ENCODE measurements around the gene SRGAP1. TPM values are rescaled to one million over a fixed set of nuclear protein-coding genes. Genes with fewer than 3 reads are reported as not detected.

Gene SRGAP1
- total RNA-seq (1 to 10 TPM; 1.2 to 2.7 (median 2.1) TPM), polyA plus RNA-seq (1 to 10 TPM in 1 of 3 donors, under 1 TPM in 2; 0.23 to 5.1 (median 0.48) TPM)
- long read RNA-seq, donor 1 = 0 reads
- long read RNA-seq, donor 2, partial matches to known transcripts = 2 of 3 reads
- long read RNA-seq, donor 2, other reads (novel, unspliced or antisense) = 1 of 3 reads

GRCh38 chr12:63844391-63845341 is at the start of gene SRGAP1:
Gene SRGAP1, plus strand, starts transcription at chr12:63844700. Its CDS starts 117 bp downstream, at chr12:63844817.
- H3K27me3 ChIP-seq (ENCODE audit: insufficient read depth in 3 of 3, low read length in 2 of 3) = no peaks in the 10 kb centered on the region
- no peaks in the 10 kb centered on the region for H3K9me3 ChIP-seq
- 2 to 3% (median 3%) methylated on average over 34 to 52 of the region's 52 CpGs for WGBS, 3 donors
- H3K4me3 ChIP-seq = peak within 1 kb of the TSS; percentile 80
- no peak for TF ChIP-seq CTCF (IDR thresholded peaks at IDR 0.05)
- peak in 3 of 4 donors; percentile 35 to 53 (median 36) for ATAC-seq
- intact Hi-C loops (cut with DNase I) = loop anchor here (1.0 to 5.0 kb wide), 5 partner anchors 243 to 412 kb away; no protein-coding TSS in a partner anchor
- peak; percentile 74 to 81 for DNase-seq
- H3K36me3 ChIP-seq (ENCODE audit: insufficient read depth in 1 of 2, low read depth in 1 of 2) = no peaks in the 10 kb centered on the region
- H3K4me1 ChIP-seq = no peaks in the 10 kb centered on the region
- H3K27ac ChIP-seq = peak within 1 kb of the TSS; percentile 79

- Histone ChIP-seq H3K36me3 (ENCODE audit: insufficient read depth in 1 of 2, low read depth in 1 of 2) (peaks cover 0 to 24% of the 10 kb centered on the region in 2 donors), H3K4me3 (no peak overlapping the region), H3K27ac (no peak overlapping the region), H3K27me3 (ENCODE audit: insufficient read depth in 3 of 3, low read length in 2 of 3) (no peaks in the 10 kb centered on the region), H3K9me3 (no peaks in the 10 kb centered on the region), H3K4me1 (no peaks in the 10 kb centered on the region)
- intact Hi-C loops (cut with DNase I) = no loop called here
- TF ChIP-seq CTCF (IDR thresholded peaks at IDR 0.05) = no peak
- ATAC-seq (no peak), DNase-seq (no peak)
- 88 to 89% (median 88%) methylated on average over 10 of the region's 10 CpGs for whole genome bisulfite sequencing, 3 donors
Measured at GRCh38 chr12:63795032-63795687, 49.3 kb upstream of the SRGAP1 start.

- no peaks in the 10 kb centered on the region for H3K9me3 ChIP-seq
- WGBS, 3 donors = 74 to 92% (median 89%) methylated on average over 6 of the region's 6 CpGs
- no peaks in the 10 kb centered on the region for H3K27me3 ChIP-seq (ENCODE audit: insufficient read depth in 3 of 3, low read length in 2 of 3)
- intact Hi-C loops (cut with DNase I) = no loop called here
- H3K4me3 ChIP-seq = no peak overlapping the region
- H3K27ac ChIP-seq = no peak overlapping the region
- TF ChIP-seq CTCF (IDR thresholded peaks at IDR 0.05) = no peak
- H3K4me1 ChIP-seq = no peaks in the 10 kb centered on the region
- ATAC-seq (no peak), DNase-seq (no peak)
- H3K36me3 ChIP-seq (ENCODE audit: insufficient read depth in 1 of 2, low read depth in 1 of 2) = peaks cover 0 to 16% of the 10 kb centered on the region in 2 donors
Measured at GRCh38 chr12:63795944-63796343, 48.6 kb upstream of the SRGAP1 start.

- Histone ChIP-seq H3K9me3 (no peaks in the 10 kb centered on the region), H3K27me3 (ENCODE audit: insufficient read depth in 3 of 3, low read length in 2 of 3) (no peaks in the 10 kb centered on the region), H3K4me1 (no peaks in the 10 kb centered on the region), H3K27ac (no peak overlapping the region), H3K4me3 (no peak overlapping the region), H3K36me3 (ENCODE audit: insufficient read depth in 1 of 2, low read depth in 1 of 2) (peaks cover 0 to 16% of the 10 kb centered on the region in 2 donors)
- intact Hi-C loops (cut with DNase I) = loop anchor here (10.0 kb wide), 2 partner anchors 137 to 697 kb away; partner anchors contain the start of gene DPY19L2 (in 1 of the 2)
- peak; percentile 53 for TF ChIP-seq CTCF (IDR thresholded peaks at IDR 0.05)
- 69 to 74% (median 70%) methylated on average over 6 of the region's 6 CpGs for WGBS, 3 donors
- no peak for DNase-seq
- no peak for ATAC-seq
Measured at GRCh38 chr12:63802012-63802608, 42.4 kb upstream of the SRGAP1 start.
